CD14-positive monocyte (primary cell): ENCODE data around the gene GPD1L. TPM values are rescaled to one million over a fixed set of nuclear protein-coding genes. Genes with fewer than 3 reads are reported as not detected.

Experiments
- DNase-seq, 3 donors: peaks; one replicate each; pipeline ENCODE4 v3.0.0-alpha.2; 2011 to 2022
- H2AFZ ChIP-seq: 2 replicates; pipeline ENCODE4 v1.6.0; 2012; ENCODE audit warnings: mild to moderate bottlenecking, low read depth, low read length, inconsistent platforms; ENCODE audit not compliant: insufficient read depth, poor library complexity, severe bottlenecking
- H3K27ac ChIP-seq, 2 donors: 1 replicate in 1 of 2; 2 replicates in 1 of 2; pipeline ENCODE4 v1.5.1; 2012 to 2013; ENCODE audit warnings: low read length in 2 of 2, control low read depth in 1 of 2, inconsistent platforms in 1 of 2, low read depth in 1 of 2, mild to moderate bottlenecking in 1 of 2
- H3K27me3 ChIP-seq, 2 donors: one replicate each; pipeline versions ENCODE4 v1.6.0 to v1.6.1; 2011 to 2013; ENCODE audit warnings: low read length in 2 of 2; ENCODE audit not compliant: control insufficient read depth in 2 of 2, insufficient read depth in 2 of 2
- H3K36me3 ChIP-seq, 2 donors: replicated peaks in 1 of 2; 1 replicate in 1 of 2; 2 replicates in 1 of 2; pipeline versions ENCODE4 v1.5.1 to v1.6.1; 2012 to 2013; ENCODE audit warnings: low read length in 2 of 2, control low read depth in 1 of 2, inconsistent platforms in 1 of 2, mild to moderate bottlenecking in 1 of 2; ENCODE audit not compliant: insufficient read depth in 2 of 2, control insufficient read depth in 1 of 2
- H3K4me1 ChIP-seq, 2 donors: 1 replicate in 1 of 2; 2 replicates in 1 of 2; pipeline versions ENCODE4 v1.5.1 to v1.6.1; 2012 to 2013; ENCODE audit warnings: low read length in 2 of 2, control low read depth in 1 of 2, inconsistent platforms in 1 of 2, mild to moderate bottlenecking in 1 of 2, moderate library complexity in 1 of 2; ENCODE audit not compliant: insufficient read depth in 2 of 2, control insufficient read depth in 1 of 2
- H3K4me2 ChIP-seq: replicated peaks from 2 replicates; pipeline ENCODE3; 2012; ENCODE audit warnings: low read length, moderate library complexity, mild to moderate bottlenecking; ENCODE audit not compliant: poor library complexity, severe bottlenecking; ENCODE audit errors: extremely low read depth
- H3K4me3 ChIP-seq, 3 experiments: fragments of 200-600 bp in 1 of 3; sonication (generic) in 1 of 3; replicated peaks in 1 of 3; 1 replicate in 2 of 3; 2 replicates in 1 of 3; pipeline ENCODE4 v1.5.1; 2011 to 2013; ENCODE audit warnings: low read length in 3 of 3, mild to moderate bottlenecking in 3 of 3, control low read depth in 2 of 3, low read depth in 2 of 3, inconsistent platforms in 1 of 3, moderate library complexity in 1 of 3
- H3K79me2 ChIP-seq: 2 replicates; pipeline ENCODE4 v1.6.0; 2012; ENCODE audit warnings: mild to moderate bottlenecking, control low read depth, inconsistent platforms, low read length, moderate library complexity; ENCODE audit not compliant: insufficient read depth
- H3K9ac ChIP-seq: 2 replicates; pipeline ENCODE4 v1.6.0; 2017; ENCODE audit warnings: low read length, mild to moderate bottlenecking; ENCODE audit not compliant: insufficient read depth, poor library complexity, severe bottlenecking
- H3K9me3 ChIP-seq, 2 donors: replicated peaks in 1 of 2; 1 replicate in 1 of 2; 2 replicates in 1 of 2; pipeline versions ENCODE4 v1.5.1 to v1.6.1; 2012 to 2013; ENCODE audit warnings: low read length in 2 of 2, control low read depth in 1 of 2; ENCODE audit not compliant: control insufficient read depth in 1 of 2, insufficient read depth in 1 of 2
- H4K20me1 ChIP-seq: 2 replicates; pipeline ENCODE4 v1.6.0; 2012; ENCODE audit warnings: mild to moderate bottlenecking, low read length, control low read depth, moderate library complexity; ENCODE audit not compliant: insufficient read depth
- H3K27ac Mint-ChIP-seq, 7 donors: one replicate each; pipeline ENCODE4 v1.8.0; 2020; ENCODE audit warnings: mild to moderate bottlenecking in 7 of 7, mixed read lengths in 7 of 7, moderate library complexity in 6 of 7, inconsistent platforms in 2 of 7
- H3K27me3 Mint-ChIP-seq, 3 donors: one replicate each; pipeline ENCODE4 v1.8.0; 2021 to 2022; ENCODE audit warnings: low read depth in 3 of 3, mild to moderate bottlenecking in 3 of 3, mixed read lengths in 3 of 3, moderate library complexity in 3 of 3, inconsistent platforms in 1 of 3
- H3K36me3 Mint-ChIP-seq, 2 donors: one replicate each; pipeline ENCODE4 v1.8.0; 2020; ENCODE audit warnings: mixed read lengths in 2 of 2, inconsistent platforms in 1 of 2, mild to moderate bottlenecking in 1 of 2
- H3K4me1 Mint-ChIP-seq: one replicate; pipeline ENCODE4 v1.8.0; 2020; ENCODE audit warnings: mild to moderate bottlenecking, mixed read lengths
- H3K4me3 Mint-ChIP-seq, 2 donors: one replicate each; pipeline ENCODE4 v1.8.0; 2020; ENCODE audit warnings: mild to moderate bottlenecking in 2 of 2, mixed read lengths in 2 of 2, moderate library complexity in 1 of 2
- H3K9me3 Mint-ChIP-seq, 7 donors: one replicate each; pipeline ENCODE4 v1.8.0; 2020 to 2022; ENCODE audit warnings: mixed read lengths in 7 of 7, mild to moderate bottlenecking in 6 of 7, moderate library complexity in 6 of 7, inconsistent platforms in 2 of 7
- CTCF ChIP-seq: fragments of 200-600 bp; IDR thresholded peaks from one replicate; pipeline ENCODE4 v1.8.0; 2022; ENCODE audit warnings: antibody characterized with exemption, mild to moderate bottlenecking
- WGBS: methylation state at CpG from one replicate; pipeline ENCODE4 v1.1.5; 2013; ENCODE audit warnings: missing lambda C conversion rate; ENCODE audit not compliant: insufficient coverage; 5-methylcytosine and 5-hydroxymethylcytosine counted together
- intact Hi-C, 2 donors: fragments of 100-400 bp; cut with micrococcal nuclease; formaldehyde crosslinking; loops; one replicate each; pipeline versions ENCODE4 v1.15.0 to v1.15.1; 2023
- polyA plus RNA-seq, 3 donors: library from polyadenylated mRNA; depleted of rRNA in 1 of 3; unstranded in 2 of 3; stranded (reverse) in 1 of 3; fragments of 300-500 nt in 2 of 3; fragments of >200 nt in 1 of 3; fragmentation: Illumina TruSeq in 2 of 3; gene quantifications; 1 replicate in 2 of 3; 2 replicates in 1 of 3; pipeline ENCODE4 v1.2.3, GENCODE V29; 2012 to 2021

The GPD1L gene
- polyA plus RNA-seq, 3 donors: 4.9 to 11.8 (median 10.2) TPM

- Mint-ChIP-seq H3K27ac (peak overlapping the region in 6 of 7 donors; percentile 33 to 97 (median 84)), H3K27me3 (no peaks in the 10 kb centered on the region), H3K4me3 (no peak overlapping the region), H3K36me3 (peaks cover 20 to 26% of the 10 kb centered on the region in 2 donors), H3K4me1 (peaks cover 31% of the 10 kb centered on the region), H3K9me3 (no peaks in the 10 kb centered on the region)
- H2AFZ ChIP-seq: no peak overlapping the region
- WGBS: 66% methylated on average over 5 of the region's 11 CpGs
- no peak overlapping the region for H3K9ac ChIP-seq
- H3K9me3 ChIP-seq: no peaks in the 10 kb centered on the region
- no peaks in the 10 kb centered on the region for H3K27me3 ChIP-seq
- peaks cover 29 to 35% of the 10 kb centered on the region in 2 donors for H3K4me1 ChIP-seq
- intact Hi-C loops: loop anchor here in 1 of 2 donors (10.0 kb wide), 1 partner anchor 119 kb away; no protein-coding TSS in a partner anchor
- H3K36me3 ChIP-seq: peaks cover 5 to 27% of the 10 kb centered on the region in 2 donors
- H3K27ac ChIP-seq: peak overlapping the region in 1 of 2 donors; percentile 53
- peak; percentile 41 to 59 (median 52) for DNase-seq
- peak; percentile 87 for TF ChIP-seq CTCF
- H3K4me3 ChIP-seq: no peak overlapping the region
- H3K79me2 ChIP-seq: no peaks in the 10 kb centered on the region
- no peaks in the 10 kb centered on the region for H4K20me1 ChIP-seq
- no peak overlapping the region for H3K4me2 ChIP-seq
Measured at GRCh38 chr3:32143849-32144757, 37.7 kb downstream of the GPD1L start.

- H3K27ac ChIP-seq: peak overlapping the region in 1 of 2 donors; percentile 89
- H3K27ac Mint-ChIP-seq: peak overlapping the region; percentile 87 to 97 (median 95)
- no peaks in the 10 kb centered on the region for H3K27me3 ChIP-seq
- H3K9me3 ChIP-seq: no peaks in the 10 kb centered on the region
- no peak for TF ChIP-seq CTCF
- H4K20me1 ChIP-seq: no peaks in the 10 kb centered on the region
- peak overlapping the region; percentile 11 for H3K4me2 ChIP-seq
- peaks cover 31% of the 10 kb centered on the region in 2 donors for H3K36me3 Mint-ChIP-seq
- H3K4me1 ChIP-seq: peaks cover 29 to 31% of the 10 kb centered on the region in 2 donors
- no peaks in the 10 kb centered on the region for H3K79me2 ChIP-seq
- H3K4me1 Mint-ChIP-seq: peaks cover 25% of the 10 kb centered on the region
- no peaks in the 10 kb centered on the region for H3K27me3 Mint-ChIP-seq
- WGBS: 0% methylated on average over 1 of the region's 3 CpGs
- DNase-seq: peak; percentile 25 to 79 (median 60)
- peak overlapping the region in 1 of 2 donors; percentile 46 for H3K4me3 Mint-ChIP-seq
- intact Hi-C loops: loop anchor here in 1 of 2 donors (10.0 kb wide), 1 partner anchor 122 kb away; no protein-coding TSS in a partner anchor
- H3K9me3 Mint-ChIP-seq: no peaks in the 10 kb centered on the region
- no peak overlapping the region for H3K4me3 ChIP-seq
- peaks cover 11 to 35% of the 10 kb centered on the region in 2 donors for H3K36me3 ChIP-seq
- H3K9ac ChIP-seq: no peak overlapping the region
- H2AFZ ChIP-seq: peak overlapping the region; percentile 8
Measured at GRCh38 chr3:32146746-32147211, 40.4 kb downstream of the GPD1L start.
